Measurements from ENCODE around the gene OR10S1. TPM values are rescaled to one million over a fixed set of nuclear protein-coding genes. Genes with fewer than 3 reads are reported as not detected.
"Not testable (repeated sequence)": the region's sequence is repeated elsewhere in the genome, so short reads cannot be mapped to it uniquely, and the experiment has no call there.

The OR10S1 gene
- total RNA-seq, result not detected in 2 replicates

GRCh38 chr11:123977731-123978347 is at the start of gene OR10S1:
OR10S1 (minus strand) TSS chr11:123977781; CDS start chr11:123977664, 117 bp downstream.
- Mint-ChIP-seq H3K4me3 (no peak within 1 kb of the TSS), H3K36me3 (ENCODE audit: low read depth) (no peaks in the 10 kb centered on the region), H3K27me3 (ENCODE audit: insufficient read depth) (no peaks in the 10 kb centered on the region), H3K4me1 (ENCODE audit: low read depth) (no peaks in the 10 kb centered on the region), H3K27ac (no peak within 1 kb of the TSS), H3K9me3 (no peaks in the 10 kb centered on the region)
- no peak for DNase-seq (ENCODE audit: low spot score)
- intact Hi-C loops (cut with micrococcal nuclease), result no loop called here

GRCh38 chr11:124026498-124026897 is 48.9 kb upstream of the OR10S1 start, which contains the start of gene OR10G8:
OR10G8 (plus strand) TSS chr11:124026798; CDS start chr11:124029623, 2,825 bp downstream.
- DNase-seq (ENCODE audit: low spot score), result no peak
- Mint-ChIP-seq H3K9me3 (no peaks in the 10 kb centered on the region), H3K27me3 (ENCODE audit: insufficient read depth) (no peaks in the 10 kb centered on the region), H3K4me1 (ENCODE audit: low read depth) (no peaks in the 10 kb centered on the region), H3K36me3 (ENCODE audit: low read depth) (no peaks in the 10 kb centered on the region), H3K27ac (no peak within 1 kb of the TSS), H3K4me3 (no peak within 1 kb of the TSS)
- intact Hi-C loops (cut with micrococcal nuclease), result no loop called here

- not testable (repeated sequence) for H3K4me1 Mint-ChIP-seq (ENCODE audit: low read depth)
Measured at GRCh38 chr11:124015837-124016236, 38.3 kb upstream of the OR10S1 start.

GRCh38 chr11:124012697-124013096 is 35.1 kb upstream of the OR10S1 start, which contains the start of gene OR10G4:
OR10G4 (plus strand) TSS chr11:124012997; CDS start chr11:124015575, 2,578 bp downstream.
- Mint-ChIP-seq H3K9me3 (no peaks in the 10 kb centered on the region), H3K4me3 (no peak within 1 kb of the TSS), H3K27me3 (ENCODE audit: insufficient read depth) (no peaks in the 10 kb centered on the region), H3K27ac (no peak within 1 kb of the TSS), H3K4me1 (ENCODE audit: low read depth) (no peaks in the 10 kb centered on the region), H3K36me3 (ENCODE audit: low read depth) (no peaks in the 10 kb centered on the region)
- intact Hi-C loops (cut with micrococcal nuclease), result no loop called here
- DNase-seq (ENCODE audit: low spot score), result no peak

More at GRCh38 chr11:124015837-124016236, 38.3 kb upstream of the OR10S1 start:
- DNase-seq (ENCODE audit: low spot score); H3K4me3 Mint-ChIP-seq; H3K36me3 Mint-ChIP-seq (ENCODE audit: low read depth); intact Hi-C loops (cut with micrococcal nuclease); H3K27me3 Mint-ChIP-seq (ENCODE audit: insufficient read depth); H3K27ac Mint-ChIP-seq; H3K9me3 Mint-ChIP-seq: not testable (repeated sequence)

- no peaks in the 10 kb centered on the region for H3K4me1 Mint-ChIP-seq (ENCODE audit: low read depth)
- H3K4me3 Mint-ChIP-seq, result no peak within 1 kb of the TSS
- no peaks in the 10 kb centered on the region for H3K9me3 Mint-ChIP-seq
- no peak for DNase-seq (ENCODE audit: low spot score)
- no peaks in the 10 kb centered on the region for H3K27me3 Mint-ChIP-seq (ENCODE audit: insufficient read depth)
- H3K36me3 Mint-ChIP-seq (ENCODE audit: low read depth), result no peaks in the 10 kb centered on the region
- intact Hi-C loops (cut with micrococcal nuclease), result no loop called here
- no peak within 1 kb of the TSS for H3K27ac Mint-ChIP-seq
Measured at GRCh38 chr11:123995119-123995518, 17.5 kb upstream of the OR10S1 start, which contains the start of gene OR10G6. OR10G6 (minus strand) TSS chr11:123995161; CDS start chr11:123995161, 0 bp downstream.

- no peaks in the 10 kb centered on the region for H3K9me3 Mint-ChIP-seq
- no peak overlapping the region for H3K27ac Mint-ChIP-seq
- intact Hi-C loops (cut with micrococcal nuclease), result no loop called here
- H3K27me3 Mint-ChIP-seq (ENCODE audit: insufficient read depth), result no peaks in the 10 kb centered on the region
- H3K36me3 Mint-ChIP-seq (ENCODE audit: low read depth), result no peaks in the 10 kb centered on the region
- no peak for DNase-seq (ENCODE audit: low spot score)
- no peak overlapping the region for H3K4me3 Mint-ChIP-seq
- H3K4me1 Mint-ChIP-seq (ENCODE audit: low read depth), result no peaks in the 10 kb centered on the region
Measured at GRCh38 chr11:123979311-123979710, 1.7 kb upstream of the OR10S1 start.

GRCh38 chr11:123976770-123977560 is 616 bp downstream of the OR10S1 start:
- Mint-ChIP-seq H3K27ac (no peak overlapping the region), H3K27me3 (ENCODE audit: insufficient read depth) (no peaks in the 10 kb centered on the region), H3K9me3 (no peaks in the 10 kb centered on the region), H3K4me3 (no peak overlapping the region), H3K36me3 (ENCODE audit: low read depth) (no peaks in the 10 kb centered on the region), H3K4me1 (ENCODE audit: low read depth) (no peaks in the 10 kb centered on the region)
- intact Hi-C loops (cut with micrococcal nuclease), result no loop called here
- DNase-seq (ENCODE audit: low spot score), result no peak

GRCh38 chr11:123973816-123974215 is 3.8 kb downstream of the OR10S1 start:
- DNase-seq (ENCODE audit: low spot score), result no peak
- Mint-ChIP-seq H3K36me3 (ENCODE audit: low read depth) (no peaks in the 10 kb centered on the region), H3K4me1 (ENCODE audit: low read depth) (no peaks in the 10 kb centered on the region), H3K27ac (no peak overlapping the region), H3K9me3 (no peaks in the 10 kb centered on the region), H3K4me3 (no peak overlapping the region), H3K27me3 (ENCODE audit: insufficient read depth) (peaks cover 5% of the 10 kb centered on the region)
- intact Hi-C loops (cut with micrococcal nuclease), result no loop called here

GRCh38 chr11:123956752-123957151 is 20.8 kb downstream of the OR10S1 start:
- Mint-ChIP-seq H3K27me3 (ENCODE audit: insufficient read depth) (peaks cover 2% of the 10 kb centered on the region), H3K36me3 (ENCODE audit: low read depth) (no peaks in the 10 kb centered on the region), H3K9me3 (no peaks in the 10 kb centered on the region), H3K4me1 (ENCODE audit: low read depth) (no peaks in the 10 kb centered on the region), H3K4me3 (no peak overlapping the region), H3K27ac (no peak overlapping the region)
- no peak for DNase-seq (ENCODE audit: low spot score)
- intact Hi-C loops (cut with micrococcal nuclease), result no loop called here

GRCh38 chr11:123945132-123945531 is 32.4 kb downstream of the OR10S1 start:
- no peaks in the 10 kb centered on the region for H3K9me3 Mint-ChIP-seq
- no peak overlapping the region for H3K27ac Mint-ChIP-seq
- no peaks in the 10 kb centered on the region for H3K27me3 Mint-ChIP-seq (ENCODE audit: insufficient read depth)
- no peak overlapping the region for H3K4me3 Mint-ChIP-seq
- H3K4me1 Mint-ChIP-seq (ENCODE audit: low read depth), result no peaks in the 10 kb centered on the region
- no peak for DNase-seq (ENCODE audit: low spot score)
- intact Hi-C loops (cut with micrococcal nuclease), result no loop called here
- H3K36me3 Mint-ChIP-seq (ENCODE audit: low read depth), result no peaks in the 10 kb centered on the region

- H3K4me3 Mint-ChIP-seq, result no peak within 1 kb of the TSS
- H3K9me3 Mint-ChIP-seq, result no peaks in the 10 kb centered on the region
- intact Hi-C loops (cut with micrococcal nuclease), result no loop called here
- no peaks in the 10 kb centered on the region for H3K36me3 Mint-ChIP-seq (ENCODE audit: low read depth)
- DNase-seq (ENCODE audit: low spot score), result no peak
- no peak within 1 kb of the TSS for H3K27ac Mint-ChIP-seq
- no peaks in the 10 kb centered on the region for H3K27me3 Mint-ChIP-seq (ENCODE audit: insufficient read depth)
- no peaks in the 10 kb centered on the region for H3K4me1 Mint-ChIP-seq (ENCODE audit: low read depth)
Measured at GRCh38 chr11:123943738-123944137, 33.8 kb downstream of the OR10S1 start, which contains the start of gene OR6T1. OR6T1 (minus strand) TSS chr11:123943838; CDS start chr11:123943838, 0 bp downstream.

GRCh38 chr11:123942413-123942812 is 35.2 kb downstream of the OR10S1 start:
- H3K36me3 Mint-ChIP-seq (ENCODE audit: low read depth), result no peaks in the 10 kb centered on the region
- H3K9me3 Mint-ChIP-seq, result no peaks in the 10 kb centered on the region
- no peaks in the 10 kb centered on the region for H3K4me1 Mint-ChIP-seq (ENCODE audit: low read depth)
- H3K4me3 Mint-ChIP-seq, result no peak overlapping the region
- DNase-seq (ENCODE audit: low spot score), result no peak
- intact Hi-C loops (cut with micrococcal nuclease), result no loop called here
- no peak overlapping the region for H3K27ac Mint-ChIP-seq
- no peaks in the 10 kb centered on the region for H3K27me3 Mint-ChIP-seq (ENCODE audit: insufficient read depth)

GRCh38 chr11:123939317-123939716 is 38.3 kb downstream of the OR10S1 start, which contains the start of gene OR4D5:
OR4D5 (plus strand) TSS chr11:123939617; CDS start chr11:123939617, 0 bp downstream.
- Mint-ChIP-seq H3K4me1 (ENCODE audit: low read depth) (no peaks in the 10 kb centered on the region), H3K27ac (no peak within 1 kb of the TSS), H3K4me3 (no peak within 1 kb of the TSS), H3K9me3 (no peaks in the 10 kb centered on the region), H3K27me3 (ENCODE audit: insufficient read depth) (no peaks in the 10 kb centered on the region), H3K36me3 (ENCODE audit: low read depth) (no peaks in the 10 kb centered on the region)
- DNase-seq (ENCODE audit: low spot score), result no peak
- intact Hi-C loops (cut with micrococcal nuclease), result no loop called here

All from activated T-helper 1 cell treated with anti-CD3 and anti-CD28 coated beads, Interleukin-12 subunit alpha, Interleukin-12 subunit beta, Interleukin-2, Interleukin-4 antibody, amounts not matched to agents 30 ng/mL and 10 ng/mL and 1 ng/mL, durations not matched to agents 14 hours and 24 hours and 36 hours (primary cell).